Measurements from ENCODE around the gene NHEJ1. TPM values are rescaled to one million over a fixed set of nuclear protein-coding genes. Genes with fewer than 3 reads are reported as not detected.

NHEJ1 gene
- total RNA-seq, 1 donor from 2014 or later = 17.7 TPM

- Histone ChIP-seq H3K4me1 (peaks cover 37% of the 10 kb centered on the region), H3K27ac (no peak overlapping the region), H3K36me3 (peaks cover 0 to 51% of the 10 kb centered on the region in 2 donors), H3K27me3 (no peaks in the 10 kb centered on the region), H3K4me3 (no peak overlapping the region), H3K9me3 (no peaks in the 10 kb centered on the region)
- no peak for TF ChIP-seq CTCF (IDR thresholded peaks at IDR 0.05)
- TF ChIP-seq POLR2AphosphoS5 (IDR thresholded peaks at IDR 0.05; ENCODE audit: insufficient read depth in 1 of 2, low read depth in 1 of 2) = no peak
- no peak for TF ChIP-seq POLR2A (IDR thresholded peaks at IDR 0.05)
- intact Hi-C loops (cut with DNase I) = no loop called here
- peak in 1 of 2 donors; percentile 79 for DNase-seq (ENCODE audit: extremely low spot score in 2 of 2)
Observed at GRCh38 chr2:219179601-219180465, 19.2 kb upstream of the NHEJ1 start.

GRCh38 chr2:219178377-219179175 lies 18.0 kb upstream of the NHEJ1 start:
- TF ChIP-seq CTCF (IDR thresholded peaks at IDR 0.05) = peak in 1 of 3 experiments; percentile 59
- no peak for TF ChIP-seq POLR2AphosphoS5 (IDR thresholded peaks at IDR 0.05; ENCODE audit: insufficient read depth in 1 of 2, low read depth in 1 of 2)
- peak overlapping the region; percentile 99 for H3K27ac ChIP-seq
- no peaks in the 10 kb centered on the region for H3K9me3 ChIP-seq
- peaks cover 41% of the 10 kb centered on the region for H3K4me1 ChIP-seq
- peak in 1 of 2 donors; percentile 91 for DNase-seq (ENCODE audit: extremely low spot score in 2 of 2)
- H3K4me3 ChIP-seq = peak overlapping the region; percentile 71 to 93
- H3K36me3 ChIP-seq = peaks cover 0 to 56% of the 10 kb centered on the region in 2 donors
- intact Hi-C loops (cut with DNase I) = no loop called here
- H3K27me3 ChIP-seq = no peaks in the 10 kb centered on the region

- Histone ChIP-seq H3K36me3 (peaks cover 0 to 57% of the 10 kb centered on the region in 2 donors), H3K27ac (peak within 1 kb of the TSS; percentile 99), H3K27me3 (no peaks in the 10 kb centered on the region), H3K4me3 (peak within 1 kb of the TSS; percentile 71 to 93), H3K4me1 (peaks cover 41% of the 10 kb centered on the region), H3K9me3 (no peaks in the 10 kb centered on the region)
- DNase-seq (ENCODE audit: extremely low spot score in 2 of 2) = peak in 1 of 2 donors; percentile 97
- TF ChIP-seq POLR2AphosphoS5 (IDR thresholded peaks at IDR 0.05; ENCODE audit: insufficient read depth in 1 of 2, low read depth in 1 of 2) = peak; percentile 59 to 100
- TF ChIP-seq CTCF (IDR thresholded peaks at IDR 0.05) = peak; percentile 5 to 88 (median 20)
- TF ChIP-seq POLR2A (IDR thresholded peaks at IDR 0.05) = peak; percentile 41 to 99
- intact Hi-C loops (cut with DNase I) = loop anchor here (2.0 kb wide), 1 partner anchor 41 kb away; the partner anchor contains the start of gene ABCB6
Observed at GRCh38 chr2:219177552-219178376, 17.1 kb upstream of the NHEJ1 start, which contains the start of gene RETREG2. Gene RETREG2, plus strand, starts transcription at chr2:219178275. Its CDS starts 78 bp downstream, at chr2:219178353.

- no peaks in the 10 kb centered on the region for H3K9me3 ChIP-seq
- H3K4me1 ChIP-seq = peaks cover 33% of the 10 kb centered on the region
- TF ChIP-seq POLR2A (IDR thresholded peaks at IDR 0.05) (peak in 1 of 2 donors; percentile 95), CTCF (IDR thresholded peaks at IDR 0.05) (peak in 1 of 3 experiments; percentile 18), POLR2AphosphoS5 (IDR thresholded peaks at IDR 0.05; ENCODE audit: insufficient read depth in 1 of 2, low read depth in 1 of 2) (peak; percentile 7 to 99)
- peak within 1 kb of the TSS; percentile 99 for H3K27ac ChIP-seq
- intact Hi-C loops (cut with DNase I) = loop anchor here (2.0 kb wide), 1 partner anchor 42 kb away; the partner anchor contains the start of gene ABCB6
- peaks cover 0 to 55% of the 10 kb centered on the region in 2 donors for H3K36me3 ChIP-seq
- DNase-seq (ENCODE audit: extremely low spot score in 2 of 2) = peak in 1 of 2 donors; percentile 93
- no peaks in the 10 kb centered on the region for H3K27me3 ChIP-seq
- peak within 1 kb of the TSS; percentile 71 to 93 for H3K4me3 ChIP-seq
Observed at GRCh38 chr2:219176818-219177551, 16.4 kb upstream of the NHEJ1 start, which contains the start of gene CNPPD1. Gene CNPPD1, minus strand, starts transcription at chr2:219176925. Its CDS starts 97 bp downstream, at chr2:219176828.

Data from vagina (tissue), 2 donors.